MM.1S (cell line): ENCODE data around the gene TRAF1.

Experiments
- EZH2 ChIP-seq: fragments of 300-600 bp; sonication (generic); optimal IDR thresholded peaks from 2 replicates; pipeline ENCODE3; 2017; ENCODE audit warnings: low read depth, mild to moderate bottlenecking, antibody characterized with exemption, low read length, mixed read lengths
- EZH2phosphoT487 ChIP-seq: fragments of 300-600 bp; sonication (generic); IDR thresholded peaks from 2 replicates; pipeline ENCODE4 v1.6.1; 2018; ENCODE audit warnings: antibody characterized with exemption, low read length
- TF ChIP-seq, protein P1 (sequence below): fragments of 300-600 bp; sonication (generic); IDR thresholded peaks from 2 replicates; pipeline ENCODE4 v1.5.1; 2016; ENCODE audit warnings: antibody characterized with exemption, low read length, mixed read lengths

DNA sequence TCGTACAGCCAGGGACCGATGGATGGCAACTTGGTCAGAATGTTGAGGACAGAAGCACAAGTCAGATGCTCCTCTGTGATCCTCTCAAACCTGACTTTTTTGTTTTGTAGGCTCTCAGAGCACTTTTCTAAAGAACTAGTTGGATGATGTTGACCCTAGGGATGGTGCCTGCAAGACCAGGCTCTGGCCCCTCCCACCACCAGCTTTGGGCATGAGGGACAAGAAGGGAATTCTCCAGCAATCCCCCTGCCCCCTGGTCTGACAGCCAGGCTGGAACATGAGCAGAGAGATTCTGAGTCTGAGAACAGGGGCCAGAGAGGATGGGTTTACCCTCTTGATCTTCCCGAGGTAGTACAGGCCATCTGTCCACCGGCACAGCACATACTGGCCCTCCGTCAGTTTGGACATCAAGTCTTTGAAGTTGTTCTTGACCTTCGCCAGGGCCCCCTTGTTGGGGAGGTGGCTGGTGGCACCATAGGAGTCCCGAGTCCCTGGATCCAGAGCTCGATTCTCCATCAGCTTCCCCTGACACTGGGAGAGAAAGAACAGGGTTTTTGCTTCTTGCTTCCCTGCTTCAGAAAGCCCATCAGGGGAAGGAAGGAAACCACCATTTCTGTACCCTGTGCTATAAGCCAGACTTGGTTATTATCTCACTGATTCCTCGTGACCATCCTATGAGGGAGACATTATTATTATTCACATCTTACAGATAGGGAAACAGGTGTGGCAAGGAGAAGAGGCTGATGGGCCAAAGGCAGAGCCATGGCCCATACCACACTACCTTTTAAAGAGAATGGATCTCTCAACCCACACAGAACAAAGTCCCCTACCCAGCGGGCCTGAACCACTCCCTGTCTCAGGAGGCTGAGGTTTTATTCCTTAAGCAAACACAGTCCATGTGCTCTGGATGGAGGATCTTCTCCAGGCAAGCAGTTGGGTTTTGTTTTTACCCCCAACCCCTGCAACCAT lies 52.1 kb downstream of the TRAF1 start:
- TF ChIP-seq, protein P1, sequence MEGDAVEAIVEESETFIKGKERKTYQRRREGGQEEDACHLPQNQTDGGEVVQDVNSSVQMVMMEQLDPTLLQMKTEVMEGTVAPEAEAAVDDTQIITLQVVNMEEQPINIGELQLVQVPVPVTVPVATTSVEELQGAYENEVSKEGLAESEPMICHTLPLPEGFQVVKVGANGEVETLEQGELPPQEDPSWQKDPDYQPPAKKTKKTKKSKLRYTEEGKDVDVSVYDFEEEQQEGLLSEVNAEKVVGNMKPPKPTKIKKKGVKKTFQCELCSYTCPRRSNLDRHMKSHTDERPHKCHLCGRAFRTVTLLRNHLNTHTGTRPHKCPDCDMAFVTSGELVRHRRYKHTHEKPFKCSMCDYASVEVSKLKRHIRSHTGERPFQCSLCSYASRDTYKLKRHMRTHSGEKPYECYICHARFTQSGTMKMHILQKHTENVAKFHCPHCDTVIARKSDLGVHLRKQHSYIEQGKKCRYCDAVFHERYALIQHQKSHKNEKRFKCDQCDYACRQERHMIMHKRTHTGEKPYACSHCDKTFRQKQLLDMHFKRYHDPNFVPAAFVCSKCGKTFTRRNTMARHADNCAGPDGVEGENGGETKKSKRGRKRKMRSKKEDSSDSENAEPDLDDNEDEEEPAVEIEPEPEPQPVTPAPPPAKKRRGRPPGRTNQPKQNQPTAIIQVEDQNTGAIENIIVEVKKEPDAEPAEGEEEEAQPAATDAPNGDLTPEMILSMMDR = no peak
- no peak for TF ChIP-seq EZH2
- TF ChIP-seq EZH2phosphoT487 = no peak
